EH (cell line): ENCODE data around the gene GLI2.
A peak's percentile ranks its signal among the peaks of the same experiment; 100 is the strongest.

Source experiments
- DNase-seq: peaks from one replicate; pipeline ENCODE4 v3.0.0-alpha.2; 2015; ENCODE audit warnings: low read depth

GLI2 gene

GRCh38 chr2:120712180-120712681, 23.4 kb upstream of the GLI2 start:
- DNase-seq: peak; percentile 89

- no peak for DNase-seq
Measured at GRCh38 chr2:120715353-120715752, 20.3 kb upstream of the GLI2 start.

- DNase-seq: no peak
Measured at GRCh38 chr2:120715941-120716340, 19.7 kb upstream of the GLI2 start.

GRCh38 chr2:120716641-120717585, 18.8 kb upstream of the GLI2 start:
- no peak for DNase-seq

- DNase-seq: no peak
Measured at GRCh38 chr2:120719491-120719890, 16.2 kb upstream of the GLI2 start.

GRCh38 chr2:120720231-120720630, 15.4 kb upstream of the GLI2 start:
- no peak for DNase-seq

GRCh38 chr2:120720746-120721375, 14.8 kb upstream of the GLI2 start:
- DNase-seq: no peak

GRCh38 chr2:120722246-120722567, 13.5 kb upstream of the GLI2 start:
- DNase-seq: no peak

- peak; percentile 97 for DNase-seq
Measured at GRCh38 chr2:120722568-120723421, 12.9 kb upstream of the GLI2 start.

GRCh38 chr2:120726245-120726644, 9.4 kb upstream of the GLI2 start:
- no peak for DNase-seq

GRCh38 chr2:120729406-120730399, 6.0 kb upstream of the GLI2 start:
- peak; percentile 88 for DNase-seq

GRCh38 chr2:120731175-120731574, 4.5 kb upstream of the GLI2 start:
- no peak for DNase-seq

- DNase-seq: no peak
Measured at GRCh38 chr2:120732506-120733237, 3.0 kb upstream of the GLI2 start.

GRCh38 chr2:120733238-120733932, 2.3 kb upstream of the GLI2 start:
- peak; percentile 58 for DNase-seq

GRCh38 chr2:120734930-120735651, 577 bp upstream of the GLI2 start:
- DNase-seq: peak; percentile 38

- DNase-seq: peak; percentile 27
Measured at GRCh38 chr2:120736202-120736623, 545 bp downstream of the GLI2 start.

GRCh38 chr2:120736624-120737339, 1.1 kb downstream of the GLI2 start:
- DNase-seq: peak; percentile 97

- DNase-seq: peak; percentile 75
Measured at GRCh38 chr2:120737340-120738101, 1.9 kb downstream of the GLI2 start.
